ENCODE data around the gene TRNP1.

- no peak for TF ChIP-seq FOXM1 (IDR thresholded peaks at IDR 0.05; ENCODE audit: borderline replicate concordance, low read depth)
- no peak for TF ChIP-seq EP300 (IDR thresholded peaks at IDR 0.05; ENCODE audit: borderline replicate concordance)
- TF ChIP-seq TAF1 (IDR thresholded peaks at IDR 0.05; ENCODE audit: low read depth) = no peak
- TF ChIP-seq TEAD4 (IDR thresholded peaks at IDR 0.05) = no peak
- TF ChIP-seq, protein P1, sequence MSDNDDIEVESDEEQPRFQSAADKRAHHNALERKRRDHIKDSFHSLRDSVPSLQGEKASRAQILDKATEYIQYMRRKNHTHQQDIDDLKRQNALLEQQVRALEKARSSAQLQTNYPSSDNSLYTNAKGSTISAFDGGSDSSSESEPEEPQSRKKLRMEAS (IDR thresholded peaks at IDR 0.05) = no peak
- TF ChIP-seq ZBTB7A (IDR thresholded peaks at IDR 0.05; ENCODE audit: low read depth) = no peak
- no peak for TF ChIP-seq EGR1 (IDR thresholded peaks at IDR 0.05)
- TF ChIP-seq RAD21 (IDR thresholded peaks at IDR 0.05; ENCODE audit: low read depth) = no peak
Observed at GRCh38 chr1:27001570-27002360, 8.3 kb downstream of the TRNP1 start.

Measured in Ishikawa (cell line).